Thoracic aorta (tissue), 2 donors: ENCODE data around the gene LIMA1. TPM values are rescaled to one million over a fixed set of nuclear protein-coding genes. Genes with fewer than 3 reads are reported as not detected.

Source experiments
- ATAC-seq: fragments of 150-250 bp; one replicate; pipeline ENCODE4 v1.8.0; 2017; ENCODE audit warnings: low read depth; ENCODE audit not compliant: insufficient number of reproducible peaks, low FRiP score
- DNase-seq: peaks from one replicate; pipeline ENCODE4 v3.0.0-alpha.2; 2020; ENCODE audit warnings: low spot score
- H3K27ac ChIP-seq, 2 donors: fragments of 200-600 bp; sonication (generic); 1 replicate in 1 of 2; 2 replicates in 1 of 2; pipeline ENCODE4 v1.5.1; 2016; ENCODE audit warnings: mild to moderate bottlenecking in 2 of 2, moderate library complexity in 2 of 2
- H3K27me3 ChIP-seq: fragments of 200-600 bp; sonication (generic); replicated peaks from 2 replicates; pipeline ENCODE4 v1.6.0; 2016; ENCODE audit warnings: mild to moderate bottlenecking; ENCODE audit not compliant: insufficient read depth
- H3K36me3 ChIP-seq: fragments of 200-600 bp; sonication (generic); one replicate; pipeline ENCODE4 v1.5.1; 2016
- H3K4me1 ChIP-seq, 2 donors: fragments of 200-600 bp; sonication (generic); 1 replicate in 1 of 2; 2 replicates in 1 of 2; pipeline versions ENCODE4 v1.5.1 to v1.6.0; 2016; ENCODE audit warnings: low read depth in 2 of 2, mild to moderate bottlenecking in 1 of 2; ENCODE audit not compliant: control insufficient read depth in 1 of 2
- H3K4me3 ChIP-seq: fragments of 200-600 bp; sonication (generic); 2 replicates; pipeline ENCODE4 v1.5.1; 2016; ENCODE audit warnings: mild to moderate bottlenecking
- H3K9me3 ChIP-seq: fragments of 200-600 bp; sonication (generic); 2 replicates; pipeline ENCODE4 v1.5.1; 2016
- total RNA-seq, 2 donors: library from RNA; depleted of rRNA; stranded (reverse); fragments of >200 nt; gene quantifications; one replicate each; pipeline versions ENCODE4 v1.1.0 to v1.2.3, GENCODE V29; 2016
- TF ChIP-seq, protein P1 (sequence below): fragments of 200-600 bp; sonication (generic); IDR thresholded peaks from one replicate; pipeline ENCODE4 v1.5.1; 2019; ENCODE audit warnings: antibody characterized with exemption

LIMA1 gene
- total RNA-seq, 2 donors from 2014 or later: 103 to 194 TPM

- DNase-seq (no peak), ATAC-seq (no peak)
- H3K4me1 ChIP-seq: peaks cover 0 to 15% of the 10 kb centered on the region in 2 donors
- H3K9me3 ChIP-seq: no peaks in the 10 kb centered on the region
- peaks cover 32% of the 10 kb centered on the region for H3K36me3 ChIP-seq
- no peaks in the 10 kb centered on the region for H3K27me3 ChIP-seq
- peak overlapping the region in 1 of 2 donors; percentile 42 for H3K27ac ChIP-seq
- H3K4me3 ChIP-seq: no peak overlapping the region
- TF ChIP-seq, protein P1, sequence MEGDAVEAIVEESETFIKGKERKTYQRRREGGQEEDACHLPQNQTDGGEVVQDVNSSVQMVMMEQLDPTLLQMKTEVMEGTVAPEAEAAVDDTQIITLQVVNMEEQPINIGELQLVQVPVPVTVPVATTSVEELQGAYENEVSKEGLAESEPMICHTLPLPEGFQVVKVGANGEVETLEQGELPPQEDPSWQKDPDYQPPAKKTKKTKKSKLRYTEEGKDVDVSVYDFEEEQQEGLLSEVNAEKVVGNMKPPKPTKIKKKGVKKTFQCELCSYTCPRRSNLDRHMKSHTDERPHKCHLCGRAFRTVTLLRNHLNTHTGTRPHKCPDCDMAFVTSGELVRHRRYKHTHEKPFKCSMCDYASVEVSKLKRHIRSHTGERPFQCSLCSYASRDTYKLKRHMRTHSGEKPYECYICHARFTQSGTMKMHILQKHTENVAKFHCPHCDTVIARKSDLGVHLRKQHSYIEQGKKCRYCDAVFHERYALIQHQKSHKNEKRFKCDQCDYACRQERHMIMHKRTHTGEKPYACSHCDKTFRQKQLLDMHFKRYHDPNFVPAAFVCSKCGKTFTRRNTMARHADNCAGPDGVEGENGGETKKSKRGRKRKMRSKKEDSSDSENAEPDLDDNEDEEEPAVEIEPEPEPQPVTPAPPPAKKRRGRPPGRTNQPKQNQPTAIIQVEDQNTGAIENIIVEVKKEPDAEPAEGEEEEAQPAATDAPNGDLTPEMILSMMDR: no peak
Observed at GRCh38 chr12:50195832-50196231, 87.5 kb downstream of the LIMA1 start.

GRCh38 chr12:50192908-50193307 lies 90.4 kb downstream of the LIMA1 start:
- TF ChIP-seq, protein P1: no peak
- Histone ChIP-seq H3K36me3 (peaks cover 9% of the 10 kb centered on the region), H3K27me3 (no peaks in the 10 kb centered on the region), H3K4me3 (no peak overlapping the region), H3K27ac (peak overlapping the region; percentile 42 to 55), H3K4me1 (peaks cover 12 to 30% of the 10 kb centered on the region in 2 donors), H3K9me3 (no peaks in the 10 kb centered on the region)
- DNase-seq: no peak
- ATAC-seq: no peak

DNA sequence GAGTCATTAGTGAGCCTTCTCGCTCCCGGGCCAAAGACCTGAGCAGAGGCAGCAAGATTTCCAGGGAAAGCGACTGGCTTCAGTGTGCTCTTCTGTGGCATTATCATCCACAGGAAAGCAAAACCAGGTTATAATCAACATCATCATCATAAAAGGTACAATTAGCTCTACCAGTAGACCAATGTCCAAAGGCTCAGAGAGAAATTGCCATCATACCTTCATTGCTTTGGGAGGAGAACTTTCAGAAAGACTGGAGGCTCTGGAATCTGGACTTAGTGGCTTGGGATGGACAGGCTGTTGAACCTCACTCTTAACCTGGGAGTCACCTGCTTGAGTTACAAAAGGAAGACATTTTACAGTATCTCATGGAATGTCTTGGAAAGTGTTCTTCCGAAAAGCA lies 91.1 kb downstream of the LIMA1 start:
- no peak overlapping the region for H3K4me3 ChIP-seq
- no peaks in the 10 kb centered on the region for H3K27me3 ChIP-seq
- peak overlapping the region; percentile 42 to 55 for H3K27ac ChIP-seq
- H3K36me3 ChIP-seq: peaks cover 9% of the 10 kb centered on the region
- no peak for DNase-seq
- ATAC-seq: no peak
- TF ChIP-seq, protein P1: no peak
- no peaks in the 10 kb centered on the region for H3K9me3 ChIP-seq
- peaks cover 19 to 36% of the 10 kb centered on the region in 2 donors for H3K4me1 ChIP-seq

GRCh38 chr12:50190859-50191258 lies 92.5 kb downstream of the LIMA1 start:
- no peaks in the 10 kb centered on the region for H3K27me3 ChIP-seq
- ATAC-seq (no peak), DNase-seq (no peak)
- TF ChIP-seq, protein P1: no peak
- H3K4me1 ChIP-seq: peaks cover 30 to 43% of the 10 kb centered on the region in 2 donors
- H3K36me3 ChIP-seq: peaks cover 9% of the 10 kb centered on the region
- H3K27ac ChIP-seq: no peak overlapping the region
- H3K9me3 ChIP-seq: no peaks in the 10 kb centered on the region
- H3K4me3 ChIP-seq: no peak overlapping the region

- Histone ChIP-seq H3K36me3 (peaks cover 4% of the 10 kb centered on the region), H3K4me3 (no peak overlapping the region), H3K4me1 (peaks cover 36 to 61% of the 10 kb centered on the region in 2 donors), H3K9me3 (no peaks in the 10 kb centered on the region), H3K27ac (peak overlapping the region; percentile 74 to 88), H3K27me3 (no peaks in the 10 kb centered on the region)
- DNase-seq: no peak
- no peak for ATAC-seq
- TF ChIP-seq, protein P1: no peak
Observed at GRCh38 chr12:50188875-50189575, 94.3 kb downstream of the LIMA1 start.
